ENCODE data around the gene LRRC53. TPM values are rescaled to one million over a fixed set of nuclear protein-coding genes. Genes with fewer than 3 reads are reported as not detected.

LRRC53 gene
- total and polyA plus RNA-seq, 7 donors = not detected

DNA sequence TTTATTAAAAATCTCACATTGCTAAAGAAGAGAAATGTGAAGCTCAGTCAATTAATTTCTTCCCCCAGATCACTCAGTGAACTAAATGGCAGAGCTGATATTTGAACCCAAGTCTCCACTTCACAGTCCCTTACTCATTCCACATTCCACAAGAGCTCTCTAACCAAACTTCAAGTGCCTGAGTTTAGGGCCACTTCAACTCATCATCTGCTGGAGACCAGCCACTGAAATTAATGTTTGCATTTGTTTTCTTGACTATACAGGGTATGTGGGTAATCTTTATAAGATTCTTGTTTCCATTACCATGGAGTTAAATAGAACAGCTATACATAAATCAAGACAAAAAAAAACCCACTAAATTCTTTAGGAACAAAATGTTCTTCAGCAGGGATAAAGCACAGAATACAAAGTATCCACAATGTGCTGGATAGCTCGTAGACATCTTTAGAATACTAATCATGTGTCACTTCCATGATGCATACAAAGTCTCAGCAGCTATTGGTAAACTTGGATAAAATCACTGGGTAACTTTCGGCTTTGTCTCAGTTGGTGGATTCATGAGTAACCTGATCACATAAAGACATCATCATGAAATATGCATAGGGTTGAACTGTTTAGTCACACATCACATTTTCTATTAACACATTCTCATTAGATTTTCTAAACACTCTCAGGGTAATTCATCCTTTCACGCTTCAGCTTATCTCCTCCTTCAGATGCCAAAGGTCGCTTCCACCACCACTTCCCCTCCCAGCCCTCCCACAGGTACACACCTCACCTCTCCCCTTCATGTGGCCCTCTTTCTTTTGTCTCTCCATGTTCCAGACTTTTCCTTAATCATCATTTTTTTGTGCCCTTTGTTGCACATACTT is 89.8 kb downstream of the LRRC53 start:
- no peaks in the 10 kb centered on the region for H3K36me3 ChIP-seq
- intact Hi-C loops (cut with DNase I) = no loop called here
- no peak overlapping the region for H3K27ac ChIP-seq

DNA sequence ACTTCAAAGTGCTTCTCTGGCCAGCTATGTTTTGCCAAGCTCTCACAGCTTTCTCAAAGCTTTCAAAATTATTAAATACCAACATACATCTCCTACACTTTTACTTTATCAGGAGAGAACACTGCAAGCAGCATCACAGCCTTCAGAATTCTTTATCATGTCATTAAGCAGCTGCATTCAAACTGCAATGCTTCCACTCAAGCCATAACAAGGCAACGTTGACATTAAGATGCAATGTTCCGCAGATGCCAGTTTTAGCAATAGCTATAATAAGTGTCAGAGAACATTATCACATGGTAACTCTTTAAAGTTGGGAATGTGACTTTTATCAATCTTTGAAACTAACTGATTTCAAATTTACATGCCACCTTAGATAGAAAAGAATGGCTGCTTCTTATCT is 91.9 kb downstream of the LRRC53 start:
- Histone ChIP-seq H3K36me3 (no peaks in the 10 kb centered on the region), H3K4me3 (no peak overlapping the region), H3K4me1 (peaks cover 0 to 19% (median 3%) of the 10 kb centered on the region in 4 donors), H3K27me3 (no peaks in the 10 kb centered on the region), H3K27ac (no peak overlapping the region), H3K9me3 (no peaks in the 10 kb centered on the region)
- TF ChIP-seq POLR2A (IDR thresholded peaks at IDR 0.05) (no peak), EP300 (IDR thresholded peaks at IDR 0.05) (no peak), POLR2AphosphoS5 (IDR thresholded peaks at IDR 0.05) (no peak)
- TF ChIP-seq, protein P1, sequence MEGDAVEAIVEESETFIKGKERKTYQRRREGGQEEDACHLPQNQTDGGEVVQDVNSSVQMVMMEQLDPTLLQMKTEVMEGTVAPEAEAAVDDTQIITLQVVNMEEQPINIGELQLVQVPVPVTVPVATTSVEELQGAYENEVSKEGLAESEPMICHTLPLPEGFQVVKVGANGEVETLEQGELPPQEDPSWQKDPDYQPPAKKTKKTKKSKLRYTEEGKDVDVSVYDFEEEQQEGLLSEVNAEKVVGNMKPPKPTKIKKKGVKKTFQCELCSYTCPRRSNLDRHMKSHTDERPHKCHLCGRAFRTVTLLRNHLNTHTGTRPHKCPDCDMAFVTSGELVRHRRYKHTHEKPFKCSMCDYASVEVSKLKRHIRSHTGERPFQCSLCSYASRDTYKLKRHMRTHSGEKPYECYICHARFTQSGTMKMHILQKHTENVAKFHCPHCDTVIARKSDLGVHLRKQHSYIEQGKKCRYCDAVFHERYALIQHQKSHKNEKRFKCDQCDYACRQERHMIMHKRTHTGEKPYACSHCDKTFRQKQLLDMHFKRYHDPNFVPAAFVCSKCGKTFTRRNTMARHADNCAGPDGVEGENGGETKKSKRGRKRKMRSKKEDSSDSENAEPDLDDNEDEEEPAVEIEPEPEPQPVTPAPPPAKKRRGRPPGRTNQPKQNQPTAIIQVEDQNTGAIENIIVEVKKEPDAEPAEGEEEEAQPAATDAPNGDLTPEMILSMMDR (IDR thresholded peaks at IDR 0.05) = no peak
- no peak for DNase-seq
- WGBS, 2 donors = 75 to 78% methylated on average over 2 of the region's 2 CpGs
- intact Hi-C loops (cut with DNase I) = no loop called here

More for the DNA sequence above, 89.8 kb downstream of the LRRC53 start:
- Histone ChIP-seq H3K27me3 (no peaks in the 10 kb centered on the region), H3K4me1 (peaks cover 0 to 32% (median 14%) of the 10 kb centered on the region in 4 donors), H3K4me3 (no peak overlapping the region), H3K9me3 (no peaks in the 10 kb centered on the region)
- 52 to 67% methylated on average over 4 of the region's 4 CpGs for WGBS, 2 donors
- TF ChIP-seq EP300 (IDR thresholded peaks at IDR 0.05) = no peak
- TF ChIP-seq, protein P1 (IDR thresholded peaks at IDR 0.05) = no peak
- no peak for TF ChIP-seq POLR2A (IDR thresholded peaks at IDR 0.05)
- no peak for TF ChIP-seq POLR2AphosphoS5 (IDR thresholded peaks at IDR 0.05)
- DNase-seq = no peak

Other genes starting within 250 kb of the LRRC53 start
- gene ERICH3, start 161.2 kb upstream of the LRRC53 start, total RNA-seq = under 1 TPM; 0.14 to 0.55 (median 0.26) TPM
- gene ERICH3, start 161.2 kb upstream of the LRRC53 start, polyA plus RNA-seq = under 1 TPM in 1 of 3 donors, not detected in 2; 0.26 TPM
- gene CRYZ, start 220.4 kb upstream of the LRRC53 start, total RNA-seq = 10 to 100 TPM; 25.1 to 43.2 (median 34.8) TPM
- gene CRYZ, start 220.4 kb upstream of the LRRC53 start, polyA plus RNA-seq = 10 to 100 TPM; 10.4 to 25.2 (median 14.1) TPM
- 10 to 100 TPM; 21.6 to 31.7 (median 24.8) TPM for gene TYW3, start 220.5 kb upstream of the LRRC53 start, total RNA-seq
- 10 to 100 TPM in 1 of 3 donors, 1 to 10 TPM in 2; 7.6 to 10.8 (median 8.4) TPM for gene TYW3, start 220.5 kb upstream of the LRRC53 start, polyA plus RNA-seq